Measurements from ENCODE around the gene KCNB1. TPM values are rescaled to one million over a fixed set of nuclear protein-coding genes. Genes with fewer than 3 reads are reported as not detected.

The KCNB1 gene
- total RNA-seq, 1 donor from 2014 or later = 2.8 TPM

GRCh38 chr20:49335476-49335875 is 147.0 kb downstream of the KCNB1 start:
- H3K4me3 Mint-ChIP-seq = no peak overlapping the region
- no peaks in the 10 kb centered on the region for H3K36me3 Mint-ChIP-seq (ENCODE audit: low read depth)
- H3K27ac Mint-ChIP-seq (ENCODE audit: unreplicated experiment) = no peak overlapping the region
- H3K9me3 Mint-ChIP-seq = no peaks in the 10 kb centered on the region
- no peak for DNase-seq (ENCODE audit: low read depth, low spot score)
- no peaks in the 10 kb centered on the region for H3K4me1 Mint-ChIP-seq
- TF ChIP-seq CTCF (conservative IDR thresholded peaks at IDR 0.05) = no peak
- peaks cover 37% of the 10 kb centered on the region for H3K27me3 Mint-ChIP-seq (ENCODE audit: low read depth)

- TF ChIP-seq CTCF (conservative IDR thresholded peaks at IDR 0.05) = no peak
- Mint-ChIP-seq H3K36me3 (ENCODE audit: low read depth) (no peaks in the 10 kb centered on the region), H3K9me3 (no peaks in the 10 kb centered on the region), H3K27me3 (ENCODE audit: low read depth) (peaks cover 68% of the 10 kb centered on the region), H3K27ac (ENCODE audit: unreplicated experiment) (no peak overlapping the region), H3K4me1 (no peaks in the 10 kb centered on the region), H3K4me3 (no peak overlapping the region)
- no peak for DNase-seq (ENCODE audit: low read depth, low spot score)
These were observed 151.5 kb downstream of the KCNB1 start for GRCh38 chr20:49330701-49331615.

GRCh38 chr20:49328790-49329189 is 153.7 kb downstream of the KCNB1 start:
- no peaks in the 10 kb centered on the region for H3K36me3 Mint-ChIP-seq (ENCODE audit: low read depth)
- H3K27me3 Mint-ChIP-seq (ENCODE audit: low read depth) = peaks cover 83% of the 10 kb centered on the region
- no peak for TF ChIP-seq CTCF (conservative IDR thresholded peaks at IDR 0.05)
- H3K27ac Mint-ChIP-seq (ENCODE audit: unreplicated experiment) = no peak overlapping the region
- no peak overlapping the region for H3K4me3 Mint-ChIP-seq
- H3K4me1 Mint-ChIP-seq = peaks cover 3% of the 10 kb centered on the region
- DNase-seq (ENCODE audit: low read depth, low spot score) = no peak
- no peaks in the 10 kb centered on the region for H3K9me3 Mint-ChIP-seq

- Mint-ChIP-seq H3K4me3 (no peak overlapping the region), H3K27ac (ENCODE audit: unreplicated experiment) (no peak overlapping the region), H3K36me3 (ENCODE audit: low read depth) (no peaks in the 10 kb centered on the region), H3K9me3 (no peaks in the 10 kb centered on the region), H3K4me1 (peaks cover 7% of the 10 kb centered on the region), H3K27me3 (ENCODE audit: low read depth) (peaks cover 88% of the 10 kb centered on the region)
- no peak for TF ChIP-seq CTCF (conservative IDR thresholded peaks at IDR 0.05)
- DNase-seq (ENCODE audit: low read depth, low spot score) = no peak
These were observed 156.4 kb downstream of the KCNB1 start for GRCh38 chr20:49326026-49326425.

- no peak for DNase-seq (ENCODE audit: low read depth, low spot score)
- no peak overlapping the region for H3K27ac Mint-ChIP-seq (ENCODE audit: unreplicated experiment)
- TF ChIP-seq CTCF (conservative IDR thresholded peaks at IDR 0.05) = no peak
- H3K4me3 Mint-ChIP-seq = no peak overlapping the region
- H3K4me1 Mint-ChIP-seq = peaks cover 7% of the 10 kb centered on the region
- peaks cover 89% of the 10 kb centered on the region for H3K27me3 Mint-ChIP-seq (ENCODE audit: low read depth)
- no peaks in the 10 kb centered on the region for H3K36me3 Mint-ChIP-seq (ENCODE audit: low read depth)
- no peaks in the 10 kb centered on the region for H3K9me3 Mint-ChIP-seq
These were observed 158.2 kb downstream of the KCNB1 start for GRCh38 chr20:49324306-49324705.

Measured in neural crest cell (in vitro differentiated cells).